Superior temporal gyrus (tissue), 1 donor: ENCODE results near the gene TBC1D3B.
"Not testable (repeated sequence)": the region's sequence is repeated elsewhere in the genome, so short reads cannot be mapped to it uniquely, and the experiment has no call there.

Experiments
- DNase-seq: peaks from one replicate; pipeline ENCODE4 v3.0.0-alpha.2; 2016; ENCODE audit errors: extremely low spot score

Gene TBC1D3B

GRCh38 chr17:36201102-36201501, 24.7 kb upstream of the TBC1D3B start:
- DNase-seq = not testable (repeated sequence)

GRCh38 chr17:36198831-36199465, 22.5 kb upstream of the TBC1D3B start:
- no peak for DNase-seq

- DNase-seq = no peak
These were observed 20.9 kb upstream of the TBC1D3B start for GRCh38 chr17:36197387-36197703.

GRCh38 chr17:36196131-36196486, 19.7 kb upstream of the TBC1D3B start:
- no peak for DNase-seq

GRCh38 chr17:36195434-36196130, 19.1 kb upstream of the TBC1D3B start:
- no peak for DNase-seq

GRCh38 chr17:36194832-36195433, 18.5 kb upstream of the TBC1D3B start:
- not testable (repeated sequence) for DNase-seq

- not testable (repeated sequence) for DNase-seq
These were observed 17.9 kb upstream of the TBC1D3B start for GRCh38 chr17:36194147-36194831.

GRCh38 chr17:36193216-36193775, 16.9 kb upstream of the TBC1D3B start:
- no peak for DNase-seq

GRCh38 chr17:36190549-36191330, 14.3 kb upstream of the TBC1D3B start:
- DNase-seq = not testable (repeated sequence)

GRCh38 chr17:36189993-36190392, 13.6 kb upstream of the TBC1D3B start:
- DNase-seq = not testable (repeated sequence)

- no peak for DNase-seq
These were observed 12.5 kb upstream of the TBC1D3B start for GRCh38 chr17:36188891-36189306.

- DNase-seq = not testable (repeated sequence)
These were observed 11.7 kb upstream of the TBC1D3B start for GRCh38 chr17:36187943-36188665.

- DNase-seq = not testable (repeated sequence)
These were observed 10.7 kb upstream of the TBC1D3B start for GRCh38 chr17:36186810-36187763.

- DNase-seq = no peak
These were observed 9.0 kb upstream of the TBC1D3B start for GRCh38 chr17:36185416-36185815.

GRCh38 chr17:36184023-36184765, 7.8 kb upstream of the TBC1D3B start:
- no peak for DNase-seq

GRCh38 chr17:36183001-36183971, 6.8 kb upstream of the TBC1D3B start:
- no peak for DNase-seq

GRCh38 chr17:36182176-36183000, 6.0 kb upstream of the TBC1D3B start:
- no peak for DNase-seq
